HG02981 (cell line): ENCODE measurements around the gene CDC40.
"Not testable (repeated sequence)": the region's sequence is repeated elsewhere in the genome, so short reads cannot be mapped to it uniquely, and the experiment has no call there.

ENCODE experiments used
- ATAC-seq: cut with Tn5 transposase; IDR thresholded peaks from one replicate; pipeline ENCODE4 v1.9.1; 2021; ENCODE audit warnings: mild to moderate bottlenecking, moderate library complexity; ENCODE audit not compliant: unreplicated experiment

The CDC40 gene

DNA sequence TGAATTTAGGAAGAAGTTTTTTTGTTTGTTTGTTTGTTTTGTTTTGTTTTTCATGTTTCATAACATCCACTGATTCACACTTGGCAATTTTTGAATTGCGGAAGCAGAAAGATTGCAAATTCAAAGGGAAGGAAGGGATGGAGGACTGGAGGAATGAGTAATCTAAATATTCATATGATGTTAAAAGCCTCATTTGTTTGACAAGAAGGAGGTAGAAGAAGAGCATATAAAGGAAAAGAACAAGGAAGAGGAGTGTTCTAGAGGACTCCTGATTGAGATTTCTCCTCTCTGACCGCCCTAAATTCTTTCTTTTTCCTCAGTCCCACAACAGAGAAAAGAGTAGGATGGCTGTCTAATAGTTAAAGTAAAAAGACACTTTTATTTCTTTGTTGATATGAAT, 89.4 kb downstream of the CDC40 start:
- ATAC-seq: no peak

DNA sequence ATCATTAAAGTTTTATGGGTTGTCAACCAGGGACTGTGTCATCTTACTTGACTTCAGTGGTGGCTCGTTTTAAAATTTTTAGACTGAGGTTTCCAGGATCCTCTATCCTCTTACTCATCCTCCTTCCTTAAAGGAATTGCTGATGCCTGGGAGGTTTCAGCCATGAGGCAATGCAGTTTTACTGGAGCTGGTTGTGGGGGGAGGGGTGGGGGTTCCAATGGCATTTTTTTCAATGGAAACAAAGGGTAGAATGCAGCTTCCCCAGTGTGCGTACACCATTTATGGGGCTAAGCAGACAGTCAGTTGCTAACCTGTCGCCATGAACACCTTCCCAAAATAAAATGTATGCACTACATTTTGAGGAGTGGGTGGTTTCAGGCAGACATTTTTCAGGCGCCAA, 89.9 kb downstream of the CDC40 start:
- no peak for ATAC-seq

DNA sequence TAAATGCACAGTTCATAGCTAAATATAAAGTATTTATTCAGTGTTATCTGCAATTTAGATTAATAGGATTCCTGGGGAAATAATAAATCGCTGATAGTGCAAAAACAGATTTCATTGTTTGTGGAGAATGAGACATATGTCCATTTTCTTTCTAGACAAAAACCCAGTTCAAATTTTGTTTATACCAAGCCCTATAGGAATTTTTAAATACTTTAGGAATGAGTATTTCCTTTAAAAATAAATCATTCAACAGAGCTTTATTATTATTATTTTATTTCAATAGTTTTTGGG, 91.5 kb downstream of the CDC40 start:
- ATAC-seq: no peak

DNA sequence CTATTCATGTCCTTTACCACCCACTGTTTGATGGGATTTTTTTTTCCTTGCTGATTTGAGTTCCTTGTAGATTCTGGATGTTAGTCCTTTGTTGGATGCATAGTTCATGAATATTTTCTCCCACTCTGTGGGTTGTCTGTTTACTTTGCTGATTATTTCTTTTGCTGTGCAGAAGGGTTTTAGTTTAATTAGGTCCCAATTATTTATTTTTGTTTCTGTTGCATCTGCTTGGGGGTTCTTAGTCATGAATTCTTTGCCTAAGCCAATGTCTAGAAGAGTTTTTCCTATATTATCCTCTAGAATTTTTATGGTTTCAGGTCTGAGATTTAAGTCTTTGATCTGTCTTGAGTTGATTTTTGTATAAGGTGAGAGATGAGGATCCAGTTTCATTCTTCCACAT, 92.6 kb downstream of the CDC40 start:
- ATAC-seq: not testable (repeated sequence)

DNA sequence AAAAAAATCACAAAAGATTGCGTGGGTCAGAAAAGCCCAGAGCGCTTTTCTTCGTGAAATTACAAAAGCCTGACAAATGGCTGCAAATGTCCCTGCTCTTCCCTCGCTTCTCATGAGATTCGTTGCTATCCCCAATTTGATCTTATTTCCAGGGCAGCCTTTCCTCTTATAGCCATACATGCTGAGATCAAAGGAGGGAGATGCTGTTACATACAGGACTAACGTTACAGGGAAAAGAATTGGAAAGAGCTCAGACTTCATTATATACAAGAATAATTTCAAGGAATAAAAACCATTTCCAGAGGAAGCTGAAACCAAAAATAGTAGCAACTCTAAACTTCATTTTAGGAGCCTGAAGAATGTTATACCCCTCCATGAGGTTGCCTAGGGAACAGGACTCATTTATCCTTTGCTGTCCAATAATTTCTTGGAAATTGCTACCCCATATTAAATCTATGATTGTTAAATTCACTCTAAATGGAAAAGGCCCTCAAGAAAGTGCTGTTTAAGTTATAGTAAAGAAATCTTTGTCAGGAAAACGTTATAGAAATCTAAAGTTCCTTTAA, 97.0 kb downstream of the CDC40 start:
- ATAC-seq: no peak
